ENCODE data around the gene CTSO. TPM values are rescaled to one million over a fixed set of nuclear protein-coding genes. Genes with fewer than 3 reads are reported as not detected.

CTSO gene
- total and polyA plus RNA-seq, 2 donors (not counting 3 experiments of a cell fraction or from before 2014, with no cell fraction given), result 7.9 to 8.5 TPM

- DNase-seq (ENCODE audit: low read depth, low spot score) (no peak), FAIRE-seq (no peak)
- Histone ChIP-seq H3K4me1 (ENCODE audit: control insufficient read depth, extremely low read depth, insufficient read depth, low read length) (peaks cover 6% of the 10 kb centered on the region), H3K36me3 (ENCODE audit: control insufficient read depth in 2 of 2, extremely low read depth in 1 of 2, insufficient read depth in 2 of 2, low read length in 2 of 2) (no peaks in the 10 kb centered on the region), H3K4me3 (replicated peaks in 1 of 3; ENCODE audit: insufficient read depth in 1 of 3, low read depth in 1 of 3, low read length in 3 of 3) (no peak overlapping the region), H3K27ac (ENCODE audit: insufficient read depth, low read depth, low read length) (no peak overlapping the region), H3K79me2 (ENCODE audit: control insufficient read depth, insufficient read depth, low read length) (no peaks in the 10 kb centered on the region), H3K27me3 (ENCODE audit: control insufficient read depth in 2 of 2, insufficient read depth in 2 of 2, low read length in 2 of 2) (no peaks in the 10 kb centered on the region), H3K9ac (replicated peaks; ENCODE audit: extremely low read depth, insufficient read depth, low read length) (no peak overlapping the region), H3K4me2 (ENCODE audit: insufficient read depth, low read length) (no peak overlapping the region), H4K20me1 (replicated peaks; ENCODE audit: control insufficient read depth, extremely low read depth, insufficient read depth, low read length) (no peaks in the 10 kb centered on the region), H3K9me1 (replicated peaks; ENCODE audit: control insufficient read depth, extremely low read depth, insufficient read depth, low read length) (no peaks in the 10 kb centered on the region), H2AFZ (ENCODE audit: low read depth, low read length) (no peak overlapping the region), H3K9me3 (replicated peaks; ENCODE audit: control insufficient read depth, insufficient read depth, low read length) (no peaks in the 10 kb centered on the region)
- ChIA-PET CTCF (interaction anchor here (1.0 kb wide), 1 partner anchor 545 kb away, joined by 4 read pairs; no protein-coding TSS in a partner anchor), POLR2A (no interaction called here)
- TF ChIP-seq POLR2A (IDR thresholded peaks at IDR 0.05; ENCODE audit: low read depth, low read length), result no peak
- TF ChIP-seq FOS (IDR thresholded peaks at IDR 0.05; ENCODE audit: borderline replicate concordance, insufficient read depth, low read length), result no peak
- no peak for TF ChIP-seq CTCF (IDR thresholded peaks at IDR 0.05; ENCODE audit: extremely low read depth in 1 of 2, insufficient read depth in 1 of 2, low read depth in 1 of 2, low read length in 2 of 2)
- no peak for TF ChIP-seq JUN (IDR thresholded peaks at IDR 0.05; ENCODE audit: borderline replicate concordance, insufficient read depth, insufficient read length, low read depth)
- TF ChIP-seq POLR2AphosphoS5 (IDR thresholded peaks at IDR 0.05; ENCODE audit: insufficient read depth, low read depth, low read length), result no peak
- TF ChIP-seq, protein P1, sequence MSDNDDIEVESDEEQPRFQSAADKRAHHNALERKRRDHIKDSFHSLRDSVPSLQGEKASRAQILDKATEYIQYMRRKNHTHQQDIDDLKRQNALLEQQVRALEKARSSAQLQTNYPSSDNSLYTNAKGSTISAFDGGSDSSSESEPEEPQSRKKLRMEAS (IDR thresholded peaks at IDR 0.05; ENCODE audit: insufficient read depth, insufficient read length), result no peak
- TF ChIP-seq MYC (IDR thresholded peaks at IDR 0.05; ENCODE audit: low read depth, low read length), result no peak
- TF ChIP-seq EZH2 (IDR thresholded peaks at IDR 0.05; ENCODE audit: borderline replicate concordance, low read depth, low read length, severe bottlenecking), result no peak
- TF ChIP-seq GATA2 (IDR thresholded peaks at IDR 0.05; ENCODE audit: insufficient read depth, insufficient read length, low read depth, low read length), result no peak
- dilution Hi-C loops (cut with MboI; ENCODE audit: extremely low pct_ligation_motif_present, low sequenced_read_pairs) (no loop called here), intact Hi-C loops (cut with micrococcal nuclease) (no loop called here)
- BruUV-seq (replicated peaks), result no TSS peak
These were observed 5.1 kb downstream of the CTSO start for GRCh38 chr4:155948541-155948940.

Data from endothelial cell of umbilical vein (primary cell).